ENCODE measurements around the gene YRDC. TPM values are rescaled to one million over a fixed set of nuclear protein-coding genes. Genes with fewer than 3 reads are reported as not detected.

Gene YRDC
- total RNA-seq, 3 donors from 2014 or later = 11.6 to 19.3 (median 12.5) TPM

GRCh38 chr1:37836788-37837187 is 28.8 kb upstream of the YRDC start:
- Histone ChIP-seq H3K4me3 (no peak overlapping the region), H3K9me3 (no peaks in the 10 kb centered on the region), H3K27me3 (no peaks in the 10 kb centered on the region), H3K36me3 (peaks cover 12% of the 10 kb centered on the region), H3K4me1 (no peaks in the 10 kb centered on the region), H3K27ac (no peak overlapping the region)
- DNase-seq (ENCODE audit: low spot score in 2 of 2) = no peak
- TF ChIP-seq POLR2AphosphoS5 (IDR thresholded peaks at IDR 0.05) = no peak
- no peak for TF ChIP-seq POLR2A (IDR thresholded peaks at IDR 0.05)
- intact Hi-C loops (cut with DNase I; ENCODE audit: low total_unique reads) = no loop called here

GRCh38 chr1:37831809-37832208 is 23.8 kb upstream of the YRDC start:
- no peak for DNase-seq (ENCODE audit: low spot score in 2 of 2)
- Histone ChIP-seq H3K27ac (no peak overlapping the region), H3K9me3 (no peaks in the 10 kb centered on the region), H3K4me1 (no peaks in the 10 kb centered on the region), H3K27me3 (no peaks in the 10 kb centered on the region), H3K36me3 (peaks cover 5% of the 10 kb centered on the region), H3K4me3 (no peak overlapping the region)
- intact Hi-C loops (cut with DNase I; ENCODE audit: low total_unique reads) = no loop called here
- no peak for TF ChIP-seq CTCF (IDR thresholded peaks at IDR 0.05)
- TF ChIP-seq POLR2AphosphoS5 (IDR thresholded peaks at IDR 0.05) = no peak
- no peak for TF ChIP-seq POLR2A (IDR thresholded peaks at IDR 0.05)

- Histone ChIP-seq H3K9me3 (no peaks in the 10 kb centered on the region), H3K4me3 (no peak overlapping the region), H3K36me3 (peaks cover 5% of the 10 kb centered on the region), H3K4me1 (no peaks in the 10 kb centered on the region), H3K27ac (no peak overlapping the region), H3K27me3 (no peaks in the 10 kb centered on the region)
- no peak for TF ChIP-seq CTCF (IDR thresholded peaks at IDR 0.05)
- TF ChIP-seq POLR2AphosphoS5 (IDR thresholded peaks at IDR 0.05) = no peak
- TF ChIP-seq POLR2A (IDR thresholded peaks at IDR 0.05) = no peak
- no peak for DNase-seq (ENCODE audit: low spot score in 2 of 2)
- intact Hi-C loops (cut with DNase I; ENCODE audit: low total_unique reads) = no loop called here
These were observed 23.1 kb upstream of the YRDC start for GRCh38 chr1:37831109-37831508.

- TF ChIP-seq POLR2AphosphoS5 (IDR thresholded peaks at IDR 0.05) (no peak), POLR2A (IDR thresholded peaks at IDR 0.05) (no peak), CTCF (IDR thresholded peaks at IDR 0.05) (no peak)
- peaks cover 5% of the 10 kb centered on the region for H3K36me3 ChIP-seq
- H3K9me3 ChIP-seq = no peaks in the 10 kb centered on the region
- DNase-seq (ENCODE audit: low spot score in 2 of 2) = no peak
- no peak overlapping the region for H3K4me3 ChIP-seq
- H3K27ac ChIP-seq = no peak overlapping the region
- no peaks in the 10 kb centered on the region for H3K4me1 ChIP-seq
- intact Hi-C loops (cut with DNase I; ENCODE audit: low total_unique reads) = no loop called here
- H3K27me3 ChIP-seq = no peaks in the 10 kb centered on the region
These were observed 20.5 kb upstream of the YRDC start for GRCh38 chr1:37828410-37829074.

GRCh38 chr1:37825506-37825905 is 17.5 kb upstream of the YRDC start:
- Histone ChIP-seq H3K4me1 (no peaks in the 10 kb centered on the region), H3K9me3 (no peaks in the 10 kb centered on the region), H3K27ac (no peak overlapping the region), H3K36me3 (no peaks in the 10 kb centered on the region), H3K4me3 (no peak overlapping the region), H3K27me3 (no peaks in the 10 kb centered on the region)
- intact Hi-C loops (cut with DNase I; ENCODE audit: low total_unique reads) = no loop called here
- TF ChIP-seq POLR2AphosphoS5 (IDR thresholded peaks at IDR 0.05) = no peak
- TF ChIP-seq CTCF (IDR thresholded peaks at IDR 0.05) = no peak
- TF ChIP-seq POLR2A (IDR thresholded peaks at IDR 0.05) = no peak
- DNase-seq (ENCODE audit: low spot score in 2 of 2) = no peak

All from breast epithelium (tissue), 4 donors.